ENCODE measurements around the gene AGT. TPM values are rescaled to one million over a fixed set of nuclear protein-coding genes. Genes with fewer than 3 reads are reported as not detected.

Gene AGT
- total RNA-seq, 1 donor from 2014 or later: 118 TPM

DNA sequence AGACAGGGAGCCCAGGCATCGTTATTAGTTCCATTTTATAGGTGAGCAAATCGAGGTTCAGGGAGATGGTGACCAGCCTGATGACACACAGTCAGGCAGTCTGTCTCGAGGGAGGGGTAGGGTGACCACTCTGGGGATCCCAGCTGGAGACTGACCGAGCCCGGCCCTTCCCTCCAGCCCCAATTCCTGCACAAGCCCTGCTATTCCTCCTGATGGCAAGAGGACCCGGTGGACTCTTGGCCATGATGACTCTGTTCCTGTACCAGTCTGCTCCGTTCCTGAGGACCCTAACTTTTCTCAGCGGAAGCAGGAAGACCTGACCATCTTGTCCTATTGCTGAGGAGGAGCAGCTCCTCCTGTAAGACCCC, 391 bp downstream of the AGT start:
- TF ChIP-seq, protein P1, sequence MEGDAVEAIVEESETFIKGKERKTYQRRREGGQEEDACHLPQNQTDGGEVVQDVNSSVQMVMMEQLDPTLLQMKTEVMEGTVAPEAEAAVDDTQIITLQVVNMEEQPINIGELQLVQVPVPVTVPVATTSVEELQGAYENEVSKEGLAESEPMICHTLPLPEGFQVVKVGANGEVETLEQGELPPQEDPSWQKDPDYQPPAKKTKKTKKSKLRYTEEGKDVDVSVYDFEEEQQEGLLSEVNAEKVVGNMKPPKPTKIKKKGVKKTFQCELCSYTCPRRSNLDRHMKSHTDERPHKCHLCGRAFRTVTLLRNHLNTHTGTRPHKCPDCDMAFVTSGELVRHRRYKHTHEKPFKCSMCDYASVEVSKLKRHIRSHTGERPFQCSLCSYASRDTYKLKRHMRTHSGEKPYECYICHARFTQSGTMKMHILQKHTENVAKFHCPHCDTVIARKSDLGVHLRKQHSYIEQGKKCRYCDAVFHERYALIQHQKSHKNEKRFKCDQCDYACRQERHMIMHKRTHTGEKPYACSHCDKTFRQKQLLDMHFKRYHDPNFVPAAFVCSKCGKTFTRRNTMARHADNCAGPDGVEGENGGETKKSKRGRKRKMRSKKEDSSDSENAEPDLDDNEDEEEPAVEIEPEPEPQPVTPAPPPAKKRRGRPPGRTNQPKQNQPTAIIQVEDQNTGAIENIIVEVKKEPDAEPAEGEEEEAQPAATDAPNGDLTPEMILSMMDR (IDR thresholded peaks at IDR 0.05): no peak
- peak overlapping the region; percentile 68 for H3K4me3 Mint-ChIP-seq (ENCODE audit: unreplicated experiment)
- no peak for DNase-seq (ENCODE audit: low spot score)
- peaks cover 4% of the 10 kb centered on the region for H3K27me3 Mint-ChIP-seq (ENCODE audit: low read depth)
- peak overlapping the region; percentile 88 for H3K27ac Mint-ChIP-seq (ENCODE audit: unreplicated experiment)
- peaks cover 4% of the 10 kb centered on the region for H3K9me3 Mint-ChIP-seq (ENCODE audit: low read depth)
- peaks cover 55% of the 10 kb centered on the region for H3K4me1 Mint-ChIP-seq (ENCODE audit: low read depth)
- H3K36me3 Mint-ChIP-seq (ENCODE audit: low read depth): peaks cover 11% of the 10 kb centered on the region

DNA sequence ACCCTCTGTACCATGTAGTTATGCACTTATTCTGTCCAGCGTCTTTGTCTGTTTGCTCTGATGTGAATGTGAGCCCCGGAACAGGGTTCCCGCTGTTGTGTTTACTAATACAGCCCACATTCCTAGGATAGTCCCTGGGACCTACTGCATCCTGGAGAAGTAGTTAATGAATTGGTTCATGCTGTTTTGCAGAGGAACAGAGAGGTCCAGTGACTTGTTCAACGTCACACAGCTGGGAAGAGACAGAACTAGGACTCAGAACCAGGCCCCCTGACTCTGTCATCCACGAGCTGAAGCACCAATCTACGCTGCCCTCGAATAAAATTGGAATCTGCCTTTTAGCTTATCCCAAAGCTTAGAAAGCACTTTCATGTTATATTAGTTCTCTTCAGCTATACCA, 784 bp downstream of the AGT start:
- DNase-seq (ENCODE audit: low spot score): no peak
- peaks cover 4% of the 10 kb centered on the region for H3K9me3 Mint-ChIP-seq (ENCODE audit: low read depth)
- H3K4me3 Mint-ChIP-seq (ENCODE audit: unreplicated experiment): peak overlapping the region; percentile 68
- TF ChIP-seq, protein P1 (IDR thresholded peaks at IDR 0.05): no peak
- peaks cover 7% of the 10 kb centered on the region for H3K27me3 Mint-ChIP-seq (ENCODE audit: low read depth)
- H3K36me3 Mint-ChIP-seq (ENCODE audit: low read depth): peaks cover 15% of the 10 kb centered on the region
- no peak overlapping the region for H3K27ac Mint-ChIP-seq (ENCODE audit: unreplicated experiment)
- H3K4me1 Mint-ChIP-seq (ENCODE audit: low read depth): peaks cover 57% of the 10 kb centered on the region

DNA sequence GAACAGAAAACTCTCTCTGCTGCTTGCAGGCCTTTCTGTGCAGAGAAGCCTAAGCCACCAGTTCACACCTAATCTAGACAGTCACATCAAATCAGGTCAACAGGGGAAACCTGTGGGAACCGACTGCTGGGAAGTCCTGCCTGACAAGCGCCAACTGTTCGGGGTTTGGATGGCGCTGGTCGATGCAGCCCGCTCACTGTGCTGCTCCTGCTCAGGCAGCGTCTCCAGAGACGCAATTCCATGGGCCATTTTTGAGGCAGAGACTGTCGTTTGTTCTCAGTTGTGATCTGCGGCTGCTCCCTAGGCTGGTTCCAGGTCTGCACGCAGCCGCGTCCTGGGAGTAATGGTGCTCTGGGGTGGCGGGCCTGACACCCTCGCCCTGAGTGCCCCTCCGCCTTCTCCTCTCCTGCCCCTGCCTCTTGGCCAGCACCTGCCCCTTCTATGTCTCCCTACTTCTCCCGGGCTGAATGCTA, 1.4 kb downstream of the AGT start:
- no peak overlapping the region for H3K27ac Mint-ChIP-seq (ENCODE audit: unreplicated experiment)
- DNase-seq (ENCODE audit: low spot score): no peak
- TF ChIP-seq, protein P1 (IDR thresholded peaks at IDR 0.05): no peak
- peaks cover 19% of the 10 kb centered on the region for H3K36me3 Mint-ChIP-seq (ENCODE audit: low read depth)
- H3K9me3 Mint-ChIP-seq (ENCODE audit: low read depth): peaks cover 4% of the 10 kb centered on the region
- peaks cover 9% of the 10 kb centered on the region for H3K27me3 Mint-ChIP-seq (ENCODE audit: low read depth)
- H3K4me3 Mint-ChIP-seq (ENCODE audit: unreplicated experiment): peak overlapping the region; percentile 68
- peaks cover 57% of the 10 kb centered on the region for H3K4me1 Mint-ChIP-seq (ENCODE audit: low read depth)

DNA sequence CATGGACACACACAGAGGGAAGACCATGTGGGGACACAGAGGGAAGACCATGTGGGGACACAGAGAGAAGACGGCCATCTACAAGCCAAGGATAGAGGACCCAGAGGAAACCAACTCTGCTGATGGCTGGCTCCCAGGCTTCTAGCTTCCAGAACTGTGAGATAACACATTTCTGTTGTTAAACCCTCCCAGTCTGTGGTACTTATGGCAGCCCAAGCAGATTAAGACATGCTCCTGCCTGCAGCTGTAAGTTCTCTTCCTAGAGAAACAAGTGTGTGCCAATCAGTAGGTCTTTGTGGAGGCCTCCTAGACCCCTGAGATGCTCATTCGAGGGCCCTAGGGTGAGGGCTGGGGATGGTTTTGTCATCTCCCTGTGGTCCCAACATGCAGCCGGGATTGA, 2.7 kb downstream of the AGT start:
- no peak for DNase-seq (ENCODE audit: low spot score)
- H3K4me3 Mint-ChIP-seq (ENCODE audit: unreplicated experiment): no peak overlapping the region
- H3K27ac Mint-ChIP-seq (ENCODE audit: unreplicated experiment): no peak overlapping the region
- H3K9me3 Mint-ChIP-seq (ENCODE audit: low read depth): no peaks in the 10 kb centered on the region
- peaks cover 53% of the 10 kb centered on the region for H3K4me1 Mint-ChIP-seq (ENCODE audit: low read depth)
- H3K27me3 Mint-ChIP-seq (ENCODE audit: low read depth): peaks cover 9% of the 10 kb centered on the region
- TF ChIP-seq, protein P1 (IDR thresholded peaks at IDR 0.05): no peak
- H3K36me3 Mint-ChIP-seq (ENCODE audit: low read depth): peaks cover 24% of the 10 kb centered on the region

DNA sequence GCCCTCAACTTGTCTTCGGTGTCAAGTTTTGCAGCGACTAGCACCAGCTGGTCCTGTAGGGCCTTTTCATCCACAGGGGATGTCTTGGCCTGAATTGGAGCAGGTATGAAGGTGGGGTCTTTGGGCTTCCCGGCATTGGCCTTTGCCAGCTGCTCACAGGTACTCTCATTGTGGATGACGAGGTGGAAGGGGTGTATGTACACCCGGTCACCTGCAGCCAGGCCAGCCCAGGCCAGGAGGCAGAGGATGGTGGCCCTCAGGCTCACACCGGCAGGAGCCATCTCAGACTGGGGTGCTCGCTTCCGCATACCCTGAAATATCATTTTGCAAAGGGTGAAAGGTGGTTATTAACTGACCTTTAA, 3.4 kb downstream of the AGT start:
- Mint-ChIP-seq H3K27me3 (ENCODE audit: low read depth) (peaks cover 9% of the 10 kb centered on the region), H3K4me1 (ENCODE audit: low read depth) (peaks cover 49% of the 10 kb centered on the region), H3K36me3 (ENCODE audit: low read depth) (peaks cover 26% of the 10 kb centered on the region), H3K4me3 (ENCODE audit: unreplicated experiment) (no peak overlapping the region), H3K27ac (ENCODE audit: unreplicated experiment) (no peak overlapping the region), H3K9me3 (ENCODE audit: low read depth) (no peaks in the 10 kb centered on the region)
- no peak for DNase-seq (ENCODE audit: low spot score)
- TF ChIP-seq, protein P1 (IDR thresholded peaks at IDR 0.05): no peak
